AG10803 (cell line): ENCODE results near the gene UBE2Q2.
A peak's percentile ranks its signal among the peaks of the same experiment; 100 is the strongest.
"Not testable (repeated sequence)": the region's sequence is repeated elsewhere in the genome, so short reads cannot be mapped to it uniquely, and the experiment has no call there.

Experiments used
- DNase-seq: peaks from one replicate; pipeline ENCODE4 v3.0.0; 2010; ENCODE audit warnings: low read depth
- H3K4me3 ChIP-seq: 2 replicates; pipeline ENCODE4 v1.5.1; 2011; ENCODE audit warnings: mild to moderate bottlenecking, low read length, control low read depth
- TF ChIP-seq, protein P1 (sequence below): conservative IDR thresholded peaks from 2 replicates; pipeline ENCODE4 v1.5.1; 2011; ENCODE audit warnings: mild to moderate bottlenecking, low read length, control low read depth, inconsistent platforms

Gene UBE2Q2

DNA sequence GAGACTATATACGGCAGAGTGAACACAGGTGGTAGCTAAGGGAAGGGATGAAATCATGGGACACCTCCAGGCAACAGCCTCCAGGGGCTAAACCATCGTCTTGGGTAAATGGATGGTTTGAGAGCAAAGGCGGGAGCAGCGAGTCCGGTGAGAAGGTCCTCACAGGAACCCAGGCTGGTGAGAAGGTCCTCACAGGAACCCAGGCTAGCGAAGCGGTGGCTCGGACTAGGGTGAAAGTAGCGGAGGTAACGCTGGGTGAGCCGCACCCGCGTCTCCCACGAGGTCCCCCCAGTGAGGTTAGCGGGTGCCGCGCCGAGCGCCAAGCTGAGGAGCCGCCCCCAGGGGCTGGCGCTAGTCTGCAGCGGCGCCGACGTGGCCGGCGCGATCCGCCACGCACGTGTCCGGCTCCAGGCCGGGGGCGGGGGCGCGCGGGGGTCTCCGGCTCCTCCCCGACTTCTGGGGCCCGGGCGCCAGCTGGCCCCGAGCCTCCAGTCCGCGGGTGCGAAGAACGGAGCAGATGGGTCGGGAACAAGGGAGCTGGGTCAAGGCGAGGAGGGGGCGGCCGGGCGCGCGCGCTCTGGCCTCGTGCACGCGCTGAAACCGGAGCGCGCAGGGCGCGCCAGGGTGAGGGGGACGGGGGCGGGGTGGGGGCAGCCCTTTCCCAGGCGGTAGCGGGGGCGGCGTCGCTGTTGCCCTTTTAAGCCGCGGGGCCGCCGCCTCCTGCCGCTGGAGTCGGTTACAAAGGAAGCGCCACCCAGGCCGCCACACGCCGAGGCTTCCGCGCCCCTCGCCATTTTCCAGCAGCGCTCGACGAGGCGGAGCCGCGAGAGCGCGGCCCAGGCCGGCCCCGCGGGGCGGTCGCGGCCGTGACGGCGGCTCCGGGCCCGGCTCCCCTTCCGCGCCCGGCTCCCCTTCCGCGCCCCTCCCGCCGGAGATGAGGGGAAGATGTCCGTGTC is at the start of gene UBE2Q2:
UBE2Q2 (plus strand) TSS at position 726 of the 956 bp plus-strand sequence; CDS start at position 946, 220 bp downstream.
- TF ChIP-seq, protein P1, sequence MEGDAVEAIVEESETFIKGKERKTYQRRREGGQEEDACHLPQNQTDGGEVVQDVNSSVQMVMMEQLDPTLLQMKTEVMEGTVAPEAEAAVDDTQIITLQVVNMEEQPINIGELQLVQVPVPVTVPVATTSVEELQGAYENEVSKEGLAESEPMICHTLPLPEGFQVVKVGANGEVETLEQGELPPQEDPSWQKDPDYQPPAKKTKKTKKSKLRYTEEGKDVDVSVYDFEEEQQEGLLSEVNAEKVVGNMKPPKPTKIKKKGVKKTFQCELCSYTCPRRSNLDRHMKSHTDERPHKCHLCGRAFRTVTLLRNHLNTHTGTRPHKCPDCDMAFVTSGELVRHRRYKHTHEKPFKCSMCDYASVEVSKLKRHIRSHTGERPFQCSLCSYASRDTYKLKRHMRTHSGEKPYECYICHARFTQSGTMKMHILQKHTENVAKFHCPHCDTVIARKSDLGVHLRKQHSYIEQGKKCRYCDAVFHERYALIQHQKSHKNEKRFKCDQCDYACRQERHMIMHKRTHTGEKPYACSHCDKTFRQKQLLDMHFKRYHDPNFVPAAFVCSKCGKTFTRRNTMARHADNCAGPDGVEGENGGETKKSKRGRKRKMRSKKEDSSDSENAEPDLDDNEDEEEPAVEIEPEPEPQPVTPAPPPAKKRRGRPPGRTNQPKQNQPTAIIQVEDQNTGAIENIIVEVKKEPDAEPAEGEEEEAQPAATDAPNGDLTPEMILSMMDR, result no peak
- DNase-seq, result peak; percentile 68
- H3K4me3 ChIP-seq, result peak within 1 kb of the TSS; percentile 91

DNA sequence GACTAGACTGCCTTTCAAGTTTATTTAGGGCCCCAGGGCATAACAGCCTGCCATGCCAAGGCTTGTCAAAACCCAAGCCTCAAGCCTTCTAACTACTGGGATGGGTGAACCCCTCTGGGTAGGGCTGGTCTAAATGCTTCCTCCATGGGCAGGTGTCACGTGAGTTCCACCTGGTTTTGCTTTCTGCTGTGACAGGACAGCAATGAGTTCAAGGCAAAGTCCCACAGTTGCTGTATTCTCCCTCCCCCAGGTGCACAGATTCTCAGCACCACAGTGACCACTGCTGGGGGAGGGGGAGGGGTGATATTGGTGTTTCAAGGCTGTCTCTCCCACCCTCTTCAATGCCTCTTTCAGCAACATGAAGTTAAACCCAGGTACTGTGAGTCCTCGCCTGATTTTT is 46.9 kb upstream of the UBE2Q2 start:
- TF ChIP-seq, protein P1, result no peak
- H3K4me3 ChIP-seq, result no peak overlapping the region
- no peak for DNase-seq

DNA sequence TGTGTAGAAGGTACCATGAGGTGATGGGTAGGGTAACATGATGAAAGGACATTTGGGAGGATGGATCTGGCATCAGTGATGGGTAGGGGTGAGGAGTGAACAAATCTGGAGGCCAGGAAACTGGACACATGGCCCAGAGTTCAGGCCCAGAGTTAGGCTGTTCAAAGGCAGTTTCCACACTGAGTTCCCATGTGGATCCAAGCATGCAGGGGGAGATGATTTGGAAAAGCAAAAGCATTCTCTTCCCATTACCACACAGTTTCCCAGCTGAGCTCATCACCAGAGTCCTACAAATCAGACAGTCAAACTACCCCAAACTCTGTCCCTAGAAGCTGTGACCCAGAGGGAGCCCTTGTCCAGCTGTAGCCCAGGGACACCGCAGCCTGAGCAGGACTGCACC is 46.1 kb upstream of the UBE2Q2 start:
- not testable (repeated sequence) for H3K4me3 ChIP-seq, DNase-seq

DNA sequence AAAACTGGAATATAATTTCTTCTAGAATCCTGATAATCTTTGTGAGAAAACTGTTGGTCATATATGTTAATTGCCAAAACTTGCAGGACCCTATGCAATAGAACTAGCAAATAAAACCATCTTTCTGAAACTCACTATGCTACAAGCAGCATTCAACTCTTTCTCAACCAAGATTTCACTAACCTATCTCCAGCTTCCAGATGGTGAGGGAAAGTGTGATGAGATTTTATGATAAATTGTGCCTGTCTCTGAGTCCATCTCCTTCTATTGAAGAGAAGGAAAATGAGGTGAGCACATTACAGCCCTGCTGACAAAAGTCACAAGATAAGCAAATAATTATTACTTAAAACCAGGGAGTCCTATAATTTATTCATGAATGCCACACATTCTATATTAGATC is 44.1 kb upstream of the UBE2Q2 start:
- no peak for DNase-seq
- TF ChIP-seq, protein P1, result no peak
- H3K4me3 ChIP-seq, result no peak overlapping the region

DNA sequence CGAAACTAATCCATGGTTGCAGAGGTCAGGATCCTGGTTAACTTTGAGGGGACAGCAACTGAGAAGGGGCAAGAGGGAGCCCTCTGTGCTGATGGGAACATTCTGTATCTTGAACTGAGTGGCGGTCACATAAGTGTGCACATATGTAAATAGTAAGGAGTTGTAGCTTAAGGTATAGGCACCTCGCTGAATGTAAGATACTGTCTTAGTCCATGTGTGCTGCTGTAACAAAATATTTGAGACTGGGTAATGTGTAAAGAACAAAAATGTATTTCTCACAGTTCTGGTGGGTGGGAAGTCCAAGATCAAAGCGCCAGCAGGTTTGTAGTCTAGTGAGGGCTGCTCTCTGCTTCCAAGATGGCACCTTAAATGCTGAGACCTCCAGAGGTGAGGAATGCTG is 42.8 kb upstream of the UBE2Q2 start:
- DNase-seq, result not testable (repeated sequence)

DNA sequence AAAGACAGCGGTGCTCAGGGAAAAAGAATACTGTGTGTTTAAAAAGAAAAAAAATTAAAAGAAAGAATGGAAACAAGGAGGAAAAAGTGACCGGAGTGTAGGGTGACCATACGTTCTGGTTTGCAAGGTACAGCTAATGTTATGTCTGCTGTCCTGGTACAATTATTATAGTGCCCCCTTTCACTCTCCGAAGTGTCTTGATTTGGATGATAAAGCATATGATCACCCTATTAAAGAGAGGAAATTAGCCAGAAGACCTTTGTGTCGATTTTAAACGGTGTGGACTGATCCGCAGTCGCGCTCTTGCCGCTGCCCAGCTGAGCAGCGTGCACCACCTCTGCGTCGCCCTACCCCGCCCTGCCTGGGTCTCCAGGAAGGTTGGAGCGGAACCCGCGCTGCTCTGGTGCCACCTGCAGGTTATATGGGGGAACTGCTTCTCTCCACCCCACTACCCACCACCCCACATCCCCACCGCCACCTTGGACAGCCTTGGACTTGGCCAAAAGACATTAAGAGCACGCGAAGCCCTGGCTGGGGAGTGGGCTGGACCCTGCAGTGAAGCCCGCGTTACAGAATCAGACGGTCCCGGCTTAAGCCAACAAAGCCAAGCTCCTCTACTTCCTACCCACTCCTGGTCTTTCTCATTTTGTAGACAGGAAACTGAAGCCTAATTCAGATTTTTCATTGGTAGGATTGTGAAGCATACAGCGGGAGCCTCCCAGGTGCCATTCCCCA is 41.2 kb upstream of the UBE2Q2 start:
- H3K4me3 ChIP-seq, result peak overlapping the region; percentile 29

More for the DNA sequence above, 42.8 kb upstream of the UBE2Q2 start:
- H3K4me3 ChIP-seq, result not testable (repeated sequence)

DNA sequence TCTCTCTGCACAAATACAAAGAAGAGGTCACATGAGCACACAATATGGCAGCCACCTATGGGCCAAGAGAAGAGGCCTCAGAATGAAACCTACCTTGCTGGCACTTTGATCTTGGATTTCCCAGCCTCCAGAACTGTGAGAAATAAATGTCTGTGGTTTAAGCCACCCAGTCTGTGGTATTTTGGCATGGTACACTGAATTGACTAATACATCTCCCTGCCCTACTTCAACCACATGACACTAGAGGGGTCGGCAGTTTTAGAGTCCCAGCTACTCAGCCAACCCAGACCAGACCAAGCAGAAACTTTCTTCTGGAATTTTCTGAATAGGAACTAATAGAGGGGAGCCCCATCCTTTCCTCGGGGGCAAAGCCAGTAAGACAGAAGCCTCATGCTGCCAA is 35.8 kb upstream of the UBE2Q2 start:
- DNase-seq, result peak; percentile 41

More for the DNA sequence above, 41.2 kb upstream of the UBE2Q2 start:
- TF ChIP-seq, protein P1, result peak; percentile 84
- DNase-seq, result peak; percentile 51

DNA sequence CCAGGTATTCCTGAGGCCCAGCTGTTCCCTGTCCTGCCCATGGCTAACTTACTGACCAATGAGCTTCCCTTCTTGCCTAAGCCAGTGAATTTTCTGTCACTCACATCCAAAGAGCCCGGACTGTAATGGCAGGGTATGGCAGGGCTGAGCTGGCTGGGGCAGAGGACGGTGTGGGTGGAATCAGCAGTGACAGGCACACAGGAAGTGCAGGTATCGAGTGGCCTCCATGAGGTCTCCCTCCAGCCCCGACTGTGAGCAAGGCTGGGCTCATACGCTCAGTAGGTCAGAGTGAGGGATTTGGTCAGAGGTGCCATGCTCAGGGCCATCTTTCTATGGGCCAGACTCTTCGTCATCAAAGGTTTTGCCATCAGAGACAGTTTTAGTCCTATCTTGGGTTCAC is 35.2 kb upstream of the UBE2Q2 start:
- not testable (repeated sequence) for DNase-seq, H3K4me3 ChIP-seq

More for the DNA sequence above, 35.8 kb upstream of the UBE2Q2 start:
- not testable (repeated sequence) for H3K4me3 ChIP-seq

DNA sequence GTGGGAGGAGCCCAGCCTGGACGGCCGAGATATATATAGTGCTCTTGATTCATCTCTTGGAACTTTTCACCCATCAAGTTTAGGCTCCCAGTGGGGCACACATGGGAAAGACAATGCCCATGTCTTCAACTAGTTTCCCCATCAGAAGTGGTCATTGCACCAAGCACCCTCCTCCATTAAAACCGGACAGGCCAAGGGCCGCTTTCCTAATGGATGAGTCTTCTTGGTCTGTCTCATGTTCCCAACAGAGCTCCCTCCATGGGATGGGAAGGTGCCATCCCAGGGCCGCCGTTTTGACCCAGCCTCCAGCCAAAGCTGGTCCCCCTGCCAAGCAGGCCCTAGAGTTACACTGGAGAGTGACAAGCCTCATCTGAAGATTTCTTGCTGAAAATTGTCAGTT is 34.7 kb upstream of the UBE2Q2 start:
- TF ChIP-seq, protein P1, result no peak
- no peak overlapping the region for H3K4me3 ChIP-seq

More for the DNA sequence above, 34.7 kb upstream of the UBE2Q2 start:
- DNase-seq, result no peak
